OCI-LY7 (cell line): ENCODE data around the gene NSUN7. TPM values are rescaled to one million over a fixed set of nuclear protein-coding genes. Genes with fewer than 3 reads are reported as not detected.

Source experiments
- BruUV-seq: library from RNA; stranded (reverse); fragments of 400-500 nt; replicated peaks from 2 replicates; lab custom pipeline; 2021; lab: Mats Ljungman, UMichigan
- CTCF ChIA-PET: fragments of 300-600 bp; sonication (Branson Sonifier 250); formaldehyde crosslinking; loops from one replicate; lab custom pipeline; 2022; ENCODE audit warnings: antibody characterized with exemption; ENCODE audit not compliant: unreplicated experiment; lab: Charles Lee
- POLR2A ChIA-PET: fragments of 300-600 bp; sonication (Branson Sonifier 250); formaldehyde crosslinking; loops from one replicate; lab custom pipeline; 2022; ENCODE audit warnings: antibody characterized with exemption; lab: Charles Lee
- DNase-seq: peaks from one replicate; pipeline ENCODE4 v3.0.0-alpha.2; 2015; ENCODE audit warnings: low spot score
- H2AFZ ChIP-seq: fragments of 200-600 bp; sonication (generic), shearing (Covaris generic); 2 replicates; pipeline ENCODE4 v1.6.1; 2014; ENCODE audit warnings: mild to moderate bottlenecking, antibody characterized with exemption, low read length, moderate library complexity
- H3K27ac ChIP-seq: fragments of 200-600 bp; sonication (generic); 2 replicates; pipeline ENCODE4 v1.5.1; 2014; ENCODE audit warnings: mixed run types, low read depth, mild to moderate bottlenecking, moderate library complexity, low read length, inconsistent platforms; ENCODE audit not compliant: poor library complexity, severe bottlenecking
- H3K36me3 ChIP-seq: fragments of 200-600 bp; sonication (generic); 2 replicates; pipeline ENCODE4 v1.6.1; 2014; ENCODE audit warnings: mild to moderate bottlenecking, antibody characterized with exemption, low read length, moderate library complexity, mixed read lengths; ENCODE audit not compliant: insufficient read depth
- H3K4me1 ChIP-seq: fragments of 200-600 bp; sonication (generic); 2 replicates; pipeline ENCODE4 v1.5.1; 2014; ENCODE audit warnings: mild to moderate bottlenecking, low read length; ENCODE audit not compliant: insufficient read depth, poor library complexity, severe bottlenecking
- H3K4me2 ChIP-seq: fragments of 200-600 bp; sonication (generic); 2 replicates; pipeline ENCODE4 v1.6.1; 2014; ENCODE audit warnings: mild to moderate bottlenecking, low read length
- H3K4me3 ChIP-seq: fragments of 200-600 bp; sonication (generic); 2 replicates; pipeline ENCODE4 v1.5.1; 2014; ENCODE audit warnings: mild to moderate bottlenecking, low read depth, low read length; ENCODE audit not compliant: poor library complexity, severe bottlenecking
- H3K79me2 ChIP-seq: fragments of 200-600 bp; sonication (generic); 2 replicates; pipeline ENCODE4 v1.6.1; 2016; ENCODE audit warnings: low read depth, mild to moderate bottlenecking, low read length, moderate library complexity, mixed read lengths; ENCODE audit not compliant: insufficient read depth
- H3K9me2 ChIP-seq: fragments of 200-600 bp; sonication (generic); 2 replicates; pipeline ENCODE4 v1.6.1; 2016; ENCODE audit warnings: mild to moderate bottlenecking, low read length, mixed read lengths; ENCODE audit not compliant: insufficient read depth
- H3K9me3 ChIP-seq: fragments of 200-600 bp; sonication (generic); 2 replicates; pipeline ENCODE4 v1.6.1; 2014; ENCODE audit warnings: mild to moderate bottlenecking, mixed run types, low read length, mixed read lengths
- H4K20me1 ChIP-seq: fragments of 200-600 bp; sonication (generic); 2 replicates; pipeline ENCODE4 v1.6.1; 2014; ENCODE audit warnings: mild to moderate bottlenecking, antibody characterized with exemption, low read length, moderate library complexity, mixed read lengths; ENCODE audit not compliant: insufficient read depth
- CTCF ChIP-seq: fragments of 200-600 bp; sonication (generic); conservative IDR thresholded peaks from 2 replicates; pipeline ENCODE4 v1.5.1; 2014; ENCODE audit warnings: mild to moderate bottlenecking, antibody characterized with exemption, low read length, moderate library complexity, mixed read lengths
- EZH2phosphoT487 ChIP-seq: fragments of 200-600 bp; sonication (generic); IDR thresholded peaks from 2 replicates; pipeline ENCODE4 v1.6.1; 2018; ENCODE audit warnings: low read depth, borderline replicate concordance, mild to moderate bottlenecking, mixed run types, antibody characterized with exemption, low read length, moderate library complexity, mixed read lengths
- intact Hi-C: fragments of 100-400 bp; cut with micrococcal nuclease; formaldehyde crosslinking; loops from one replicate; pipeline ENCODE4 v1.10.0; 2022; ENCODE audit not compliant: unreplicated experiment
- total RNA-seq, 2 experiments: library from RNA; depleted of rRNA in 1 of 2; stranded (reverse); fragments of >200 nt in 1 of 2; shearing (Covaris generic) in 1 of 2; gene quantifications; 2 replicates each; pipeline ENCODE4 v1.2.3, GENCODE V29; 2014 to 2022

The NSUN7 gene
- total RNA-seq, 2 experiments from 2014 or later: 0.13 TPM; not detected in 1

GRCh38 chr4:40829586-40829985 lies 79.8 kb downstream of the NSUN7 start:
- no TSS peak for BruUV-seq
- CTCF ChIA-PET: no interaction called here
- POLR2A ChIA-PET: interaction anchor here (0.6 to 1.5 kb wide), 3 partner anchors 26 to 151 kb away, joined by 3 to 4 read pairs (median 3); no protein-coding TSS in a partner anchor
- Histone ChIP-seq H2AFZ (no peak overlapping the region), H3K36me3 (peaks cover 46% of the 10 kb centered on the region), H3K4me1 (no peaks in the 10 kb centered on the region), H3K9me2 (no peaks in the 10 kb centered on the region), H4K20me1 (no peaks in the 10 kb centered on the region), H3K4me2 (no peak overlapping the region), H3K9me3 (no peaks in the 10 kb centered on the region), H3K27ac (no peak overlapping the region), H3K4me3 (no peak overlapping the region), H3K79me2 (no peaks in the 10 kb centered on the region)
- intact Hi-C loops: no loop called here
- no peak for DNase-seq
- TF ChIP-seq EZH2phosphoT487: no peak
- TF ChIP-seq CTCF: no peak

GRCh38 chr4:40831146-40831907 lies 81.6 kb downstream of the NSUN7 start:
- Histone ChIP-seq H3K4me1 (no peaks in the 10 kb centered on the region), H3K36me3 (peaks cover 33% of the 10 kb centered on the region), H3K9me2 (no peaks in the 10 kb centered on the region), H3K4me2 (no peak overlapping the region), H3K4me3 (no peak overlapping the region), H3K9me3 (no peaks in the 10 kb centered on the region), H2AFZ (no peak overlapping the region), H3K27ac (no peak overlapping the region), H4K20me1 (no peaks in the 10 kb centered on the region), H3K79me2 (no peaks in the 10 kb centered on the region)
- TF ChIP-seq EZH2phosphoT487: no peak
- POLR2A ChIA-PET: no interaction called here
- CTCF ChIA-PET: no interaction called here
- intact Hi-C loops: no loop called here
- DNase-seq: no peak
- no TSS peak for BruUV-seq

- Histone ChIP-seq H3K79me2 (no peaks in the 10 kb centered on the region), H3K27ac (no peak overlapping the region), H3K4me2 (no peak overlapping the region), H3K9me3 (no peaks in the 10 kb centered on the region), H3K9me2 (no peaks in the 10 kb centered on the region), H4K20me1 (no peaks in the 10 kb centered on the region), H3K36me3 (peaks cover 25% of the 10 kb centered on the region), H3K4me3 (no peak overlapping the region), H2AFZ (no peak overlapping the region), H3K4me1 (no peaks in the 10 kb centered on the region)
- BruUV-seq: no TSS peak
- CTCF ChIA-PET: no interaction called here
- TF ChIP-seq EZH2phosphoT487 (no peak), CTCF (no peak)
- no peak for DNase-seq
- POLR2A ChIA-PET: interaction anchor here (0.6 kb wide), 1 partner anchor 217 kb away, joined by 4 read pairs; no protein-coding TSS in a partner anchor
- intact Hi-C loops: no loop called here
These were observed 82.4 kb downstream of the NSUN7 start for GRCh38 chr4:40832175-40832574.
